ENCODE results near the gene TNNC1.

Gene TNNC1

GRCh38 chr3:52456169-52456799 lies 2.4 kb upstream of the TNNC1 start:
- H3K4me3 ChIP-seq (replicated peaks; ENCODE audit: low read depth, low read length), result peak overlapping the region; percentile 89
- TF ChIP-seq CTCF (IDR thresholded peaks at IDR 0.05; ENCODE audit: low read length, missing control alignments), result no peak
- DNase-seq (ENCODE audit: low read depth), result peak; percentile 61

- peak; percentile 69 for DNase-seq (ENCODE audit: low read depth)
- peak within 1 kb of the TSS; percentile 89 for H3K4me3 ChIP-seq (replicated peaks; ENCODE audit: low read depth, low read length)
- TF ChIP-seq CTCF (IDR thresholded peaks at IDR 0.05; ENCODE audit: low read length, missing control alignments), result no peak
Observed at GRCh38 chr3:52455283-52456168, 1.7 kb upstream of the TNNC1 start, which contains the start of gene NISCH. Gene NISCH (plus strand): TSS chr3:52455604. CDS start chr3:52455642, 38 bp downstream.

- no peak for DNase-seq (ENCODE audit: low read depth)
Observed at GRCh38 chr3:52454938-52455282, 1.1 kb upstream of the TNNC1 start.

GRCh38 chr3:52454250-52454937 lies 553 bp upstream of the TNNC1 start:
- TF ChIP-seq CTCF (IDR thresholded peaks at IDR 0.05; ENCODE audit: low read length, missing control alignments), result no peak
- no peak overlapping the region for H3K4me3 ChIP-seq (replicated peaks; ENCODE audit: low read depth, low read length)
- no peak for DNase-seq (ENCODE audit: low read depth)

More at GRCh38 chr3:52454938-52455282, 1.1 kb upstream of the TNNC1 start:
- no peak for TF ChIP-seq CTCF (IDR thresholded peaks at IDR 0.05; ENCODE audit: low read length, missing control alignments)
- peak overlapping the region; percentile 89 for H3K4me3 ChIP-seq (replicated peaks; ENCODE audit: low read depth, low read length)

- TF ChIP-seq CTCF (IDR thresholded peaks at IDR 0.05; ENCODE audit: low read length, missing control alignments), result no peak
- DNase-seq (ENCODE audit: low read depth), result no peak
- no peak overlapping the region for H3K4me3 ChIP-seq (replicated peaks; ENCODE audit: low read depth, low read length)
Observed at GRCh38 chr3:52452570-52453221, 1.1 kb downstream of the TNNC1 start.

GRCh38 chr3:52452126-52452525 lies 1.7 kb downstream of the TNNC1 start:
- TF ChIP-seq CTCF (IDR thresholded peaks at IDR 0.05; ENCODE audit: low read length, missing control alignments), result no peak
- no peak for DNase-seq (ENCODE audit: low read depth)

More at GRCh38 chr3:52452126-52452525, 1.7 kb downstream of the TNNC1 start:
- H3K4me3 ChIP-seq (replicated peaks; ENCODE audit: low read depth, low read length), result no peak overlapping the region
